ENCODE results near the gene A1CF.
"Not testable (repeated sequence)": the region's sequence is repeated elsewhere in the genome, so short reads cannot be mapped to it uniquely, and the experiment has no call there.

Gene A1CF

DNA sequence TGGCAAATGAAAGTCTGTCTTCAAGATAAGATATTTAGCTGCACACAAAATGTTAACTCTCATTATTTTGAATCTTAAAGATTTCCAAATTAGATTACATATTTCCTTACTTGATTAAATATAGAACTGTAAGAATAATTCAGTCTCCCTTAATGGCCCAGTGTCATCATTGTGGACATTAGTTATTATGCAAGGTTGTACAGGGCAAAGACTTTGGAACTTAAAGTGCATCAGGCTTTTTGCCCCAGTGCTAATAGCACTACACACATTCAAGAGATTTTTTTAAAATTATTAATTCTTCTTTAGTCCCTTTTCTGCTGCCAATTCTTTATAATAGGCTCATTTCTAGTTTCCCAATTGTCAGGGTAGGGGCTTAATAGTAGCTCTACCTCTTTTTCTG, 103.4 kb downstream of the A1CF start:
- not testable (repeated sequence) for DNase-seq

DNA sequence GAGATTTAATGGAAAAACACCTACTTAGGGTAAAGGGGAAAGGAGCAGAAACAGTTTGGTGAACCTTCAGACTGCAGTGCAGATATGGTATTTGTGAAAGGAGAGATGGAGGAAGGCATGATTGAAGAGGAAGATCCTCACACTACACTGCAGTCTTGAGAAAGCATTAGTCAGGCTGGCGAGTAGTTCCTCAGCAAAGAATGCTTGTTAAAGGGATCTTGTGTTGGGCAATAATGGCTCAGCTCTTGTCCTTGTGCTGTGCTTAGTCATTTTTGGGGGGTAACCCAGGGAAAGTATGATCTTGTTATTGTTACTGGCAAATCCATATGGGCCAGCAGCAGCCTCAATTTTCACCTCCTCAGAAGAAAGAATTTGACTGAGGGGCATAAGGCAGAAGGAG, 105.4 kb downstream of the A1CF start:
- DNase-seq: not testable (repeated sequence)

DNA sequence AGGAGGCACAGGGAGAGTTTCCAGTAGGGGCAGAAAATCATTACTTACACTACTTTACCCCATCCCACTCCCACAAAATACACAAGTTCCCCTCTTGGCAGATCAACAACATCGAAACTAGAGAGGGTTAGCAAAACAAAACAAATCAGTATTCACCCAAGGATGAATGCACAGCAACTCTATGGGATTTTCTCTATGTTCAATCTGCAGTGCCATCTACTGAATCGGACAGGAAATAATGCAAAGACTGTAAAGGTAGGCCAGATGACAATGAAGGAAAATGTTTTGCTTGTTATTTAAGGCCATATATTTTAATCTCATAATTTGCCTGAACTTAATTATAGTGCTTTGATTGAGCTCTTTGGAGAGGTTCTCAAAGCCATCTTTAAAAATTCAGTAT, 110.6 kb downstream of the A1CF start:
- DNase-seq: not testable (repeated sequence)

DNA sequence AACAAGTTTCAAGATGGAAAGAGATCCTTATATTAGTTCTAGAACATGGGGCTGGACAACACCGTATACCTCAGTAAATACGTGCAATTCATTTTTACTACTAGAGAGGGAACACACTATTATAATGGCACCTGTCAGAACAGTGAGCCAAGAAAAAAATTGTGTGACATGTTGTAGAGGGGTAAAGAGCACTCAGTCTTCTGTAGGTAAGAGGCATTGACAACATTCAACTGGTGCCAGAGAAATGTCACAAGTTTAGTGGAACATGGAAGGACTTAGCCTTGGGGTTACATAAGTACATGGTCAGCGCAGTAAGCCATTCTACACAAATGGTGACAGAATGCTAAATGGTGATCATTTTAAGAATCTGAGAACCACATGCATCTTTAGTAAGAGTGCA, 113.4 kb downstream of the A1CF start:
- DNase-seq: not testable (repeated sequence)

DNA sequence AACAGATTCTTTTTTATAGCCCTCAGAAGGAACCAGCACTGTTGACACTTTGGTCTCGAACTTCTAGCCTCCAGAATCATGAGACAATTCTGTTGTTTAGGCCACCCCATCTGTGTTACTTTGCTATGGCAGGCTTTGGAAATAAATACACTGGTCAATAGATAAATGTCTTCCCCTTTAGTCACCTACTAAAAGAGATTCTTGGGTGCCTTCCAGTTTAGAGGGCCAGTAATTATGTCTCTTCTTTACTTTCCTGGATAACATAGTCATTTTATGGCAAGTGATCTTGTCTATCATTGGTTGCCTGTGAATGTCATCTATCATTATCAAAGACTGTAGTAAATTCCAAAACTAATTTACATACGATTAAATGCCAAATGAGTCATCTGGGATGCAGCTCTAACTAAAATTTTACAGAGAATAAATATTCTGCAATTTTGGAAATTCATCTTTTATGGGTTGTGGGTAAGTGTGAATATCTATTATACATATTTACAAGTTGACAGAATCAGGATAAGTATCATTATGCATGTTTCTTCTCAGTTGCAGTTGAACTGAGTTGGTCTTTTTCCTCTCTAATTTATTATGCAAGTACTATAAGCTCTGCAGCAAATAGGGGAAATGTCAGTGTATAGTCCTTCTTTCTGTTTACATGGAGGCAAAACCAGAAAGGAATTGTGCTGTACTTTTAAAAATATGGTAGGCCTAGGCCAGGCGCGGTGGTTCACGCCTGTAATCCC, 118.5 kb downstream of the A1CF start:
- not testable (repeated sequence) for DNase-seq

All from stimulated activated CD4-positive, alpha-beta T cell treated with anti-CD3 and anti-CD28 coated beads, Interleukin-12 subunit alpha, Interleukin-12 subunit beta, amount 100 ng/mL, for 4 hours (primary cell).